Erythroblast (primary cell): Measurements from ENCODE around the gene WFDC5.

Experiments
- DNase-seq, 2 experiments: peaks; one replicate each; lab custom pipeline; 2025; lab: John Stamatoyannopoulos, UW
- GATA1 ChIP-seq: IDR thresholded peaks from 2 replicates; pipeline ENCODE4 v1.6.1; 2011; ENCODE audit warnings: low read depth, mild to moderate bottlenecking, control low read depth, low read length, moderate library complexity
- POLR2A ChIP-seq: IDR thresholded peaks from 2 replicates; pipeline ENCODE4 v1.6.1; 2011; ENCODE audit warnings: mild to moderate bottlenecking, low read length

The WFDC5 gene

DNA sequence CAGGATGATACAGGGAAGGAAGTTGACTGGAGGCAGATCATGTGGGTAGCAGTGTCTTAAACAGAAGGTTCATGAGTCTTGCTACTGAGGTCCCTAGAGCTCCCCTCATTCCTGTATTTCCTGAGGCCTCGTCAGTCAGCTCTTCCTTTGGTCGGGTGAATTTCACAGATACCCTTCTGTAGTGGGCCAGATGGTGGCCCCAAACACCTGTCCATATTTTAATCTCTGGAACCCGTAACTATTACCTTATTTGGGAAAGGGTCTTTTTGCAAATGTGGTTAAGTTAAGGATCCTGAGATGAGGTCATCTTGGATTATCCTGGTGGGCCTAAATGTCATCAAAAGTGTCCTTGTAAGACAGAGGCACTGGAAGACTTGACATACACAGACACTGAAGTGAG is 23.6 kb downstream of the WFDC5 start:
- DNase-seq: no peak
- TF ChIP-seq POLR2A: no peak
- no peak for TF ChIP-seq GATA1

DNA sequence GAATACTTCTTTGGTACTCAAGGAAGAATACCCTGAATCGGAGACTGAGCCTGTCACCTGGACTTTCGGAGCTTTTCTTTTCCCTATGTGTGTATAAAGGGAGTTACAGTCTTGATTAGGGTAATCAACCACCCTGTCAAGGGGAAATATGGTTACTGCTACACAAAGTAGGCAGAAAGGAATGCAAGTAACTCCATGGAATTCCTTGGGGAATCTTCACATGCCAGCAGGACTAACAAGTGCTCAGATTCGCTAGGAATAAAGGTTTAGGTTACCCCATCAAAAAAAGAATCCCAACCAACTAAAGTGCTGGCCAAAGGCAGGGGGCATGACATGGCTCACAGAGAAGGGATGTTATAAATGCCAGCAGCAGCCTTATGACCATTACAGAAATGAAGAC is 24.5 kb downstream of the WFDC5 start:
- DNase-seq: no peak
- TF ChIP-seq GATA1 (no peak), POLR2A (no peak)

DNA sequence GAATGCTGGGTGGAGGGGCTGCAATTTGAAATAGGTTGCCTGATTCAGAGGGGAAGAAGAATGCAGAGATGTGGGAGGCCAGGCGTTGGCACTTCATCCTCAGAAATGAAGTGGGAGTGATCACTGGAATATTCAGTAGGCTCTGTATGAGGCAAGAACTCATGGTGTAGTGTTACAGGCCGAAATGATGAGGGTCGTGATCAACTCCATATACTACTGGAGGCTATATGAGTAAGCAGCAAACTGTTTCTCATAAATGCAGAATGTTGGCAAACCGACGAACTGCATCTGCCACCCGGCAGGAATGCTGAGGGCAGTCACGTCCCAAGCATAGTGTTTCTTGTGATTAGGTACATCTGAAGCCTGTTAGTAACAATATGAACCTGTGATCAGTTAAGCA is 26.7 kb downstream of the WFDC5 start:
- no peak for TF ChIP-seq GATA1
- TF ChIP-seq POLR2A: no peak
- DNase-seq: no peak

DNA sequence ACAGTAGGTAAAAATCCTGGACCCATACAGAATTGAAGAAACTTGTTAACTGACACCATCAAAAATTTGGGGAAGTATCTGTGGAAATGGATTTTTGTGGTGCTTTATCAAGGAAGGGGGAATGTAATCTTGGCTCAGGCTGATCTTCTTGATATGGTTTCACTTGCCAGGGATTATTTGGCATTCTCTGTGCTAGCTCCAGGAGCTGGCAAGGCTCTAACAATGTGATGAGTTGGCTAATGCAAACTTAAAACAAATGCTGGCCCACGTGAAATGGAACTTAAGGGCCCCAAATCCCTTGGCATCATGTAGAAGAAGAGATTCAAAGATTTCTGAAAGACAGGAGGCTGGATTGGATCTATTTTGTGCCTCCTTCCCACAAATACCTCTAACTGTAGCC is 27.2 kb downstream of the WFDC5 start:
- no peak for TF ChIP-seq POLR2A
- TF ChIP-seq GATA1: no peak
- no peak for DNase-seq

DNA sequence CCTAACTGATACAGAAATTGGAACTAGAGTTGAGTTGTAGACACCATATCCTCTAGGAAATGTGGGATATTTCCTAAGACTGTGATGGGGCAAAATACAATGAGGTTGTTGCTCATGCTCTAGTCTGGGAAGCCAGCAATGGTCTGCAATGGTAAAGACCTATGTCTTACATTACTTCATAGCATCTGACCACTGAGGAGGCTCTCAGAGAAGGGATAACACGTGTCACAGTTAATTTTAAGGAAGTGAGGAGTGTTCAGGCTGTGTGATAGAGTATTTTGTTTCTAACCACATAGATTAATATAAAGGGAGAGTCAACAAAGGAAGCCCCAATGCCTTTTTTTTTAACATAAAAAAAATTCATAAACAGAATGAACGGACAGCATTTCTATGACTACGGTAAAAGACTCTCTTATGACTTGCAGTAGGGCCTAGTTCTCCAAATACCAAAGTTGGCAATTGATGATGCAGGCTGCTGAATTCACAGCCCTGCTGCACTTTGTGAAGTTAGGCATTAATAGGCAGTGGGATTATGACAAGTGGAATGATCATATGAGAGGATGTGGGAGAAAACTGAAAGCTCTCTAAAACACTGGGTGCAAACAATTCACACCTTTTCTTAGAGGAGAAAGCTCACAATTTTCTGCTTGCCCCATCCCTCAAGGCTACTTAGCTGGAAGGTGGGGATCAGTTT is 27.7 kb downstream of the WFDC5 start:
- TF ChIP-seq GATA1 (no peak), POLR2A (no peak)
- DNase-seq: no peak

DNA sequence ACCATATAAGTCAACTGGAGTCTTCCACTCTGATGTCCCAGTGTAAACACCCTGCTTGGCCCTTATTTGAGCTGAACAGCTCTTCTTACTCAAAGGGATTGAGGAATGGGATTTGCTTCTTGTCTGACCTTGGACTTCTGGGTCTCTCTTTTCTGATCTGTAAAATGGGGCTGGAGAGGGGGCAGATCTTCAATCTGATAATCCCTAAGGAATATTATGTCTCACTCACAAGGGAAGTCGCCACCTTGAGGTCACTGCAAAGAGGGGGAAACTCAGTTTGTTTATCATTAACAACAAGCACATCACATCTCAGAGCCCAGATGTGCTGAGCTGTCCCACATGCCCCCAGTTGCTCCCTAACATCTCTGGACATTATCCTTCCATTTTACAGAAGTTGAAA is 29.1 kb downstream of the WFDC5 start:
- DNase-seq: no peak
- TF ChIP-seq GATA1 (no peak), POLR2A (no peak)

DNA sequence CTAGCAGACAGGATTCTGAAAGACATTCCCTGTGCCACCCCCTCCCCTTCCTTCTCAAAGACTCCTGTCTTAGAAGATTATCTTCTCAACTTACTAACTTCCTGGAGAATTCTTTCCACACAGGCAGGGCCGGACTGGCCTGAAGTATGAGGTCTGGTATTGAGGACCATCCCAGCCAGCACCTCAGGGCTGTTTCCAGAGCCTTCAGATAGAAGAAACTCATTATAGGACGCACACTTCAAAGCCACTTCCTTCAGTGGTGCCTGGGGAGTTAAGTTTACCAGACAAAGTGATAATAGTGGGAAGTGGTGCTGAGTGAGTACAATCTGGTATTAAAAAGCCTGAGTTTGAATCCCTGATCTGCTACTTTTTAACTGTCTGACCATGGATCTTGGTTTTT is 29.7 kb downstream of the WFDC5 start:
- DNase-seq: no peak
- no peak for TF ChIP-seq GATA1

DNA sequence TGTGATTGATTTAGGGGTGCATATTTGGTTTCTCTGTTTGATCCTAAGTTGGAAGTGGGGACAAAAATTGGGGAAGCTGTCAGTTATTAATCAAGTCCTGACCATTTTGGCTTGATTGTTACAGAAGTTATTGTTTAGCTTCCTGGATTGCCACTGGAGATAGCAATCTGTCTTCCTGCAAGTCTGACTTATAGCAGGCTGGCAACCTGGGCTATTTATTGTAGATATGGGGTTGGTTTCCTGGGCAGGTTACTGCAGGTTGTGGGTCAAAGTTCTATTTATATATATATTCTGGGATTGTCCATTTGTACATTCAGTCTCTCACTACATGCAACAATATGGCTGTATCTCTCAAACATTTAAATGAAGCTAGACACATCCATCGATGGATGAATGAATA is 31.8 kb downstream of the WFDC5 start:
- no peak for DNase-seq
- TF ChIP-seq POLR2A (no peak), GATA1 (no peak)

DNA sequence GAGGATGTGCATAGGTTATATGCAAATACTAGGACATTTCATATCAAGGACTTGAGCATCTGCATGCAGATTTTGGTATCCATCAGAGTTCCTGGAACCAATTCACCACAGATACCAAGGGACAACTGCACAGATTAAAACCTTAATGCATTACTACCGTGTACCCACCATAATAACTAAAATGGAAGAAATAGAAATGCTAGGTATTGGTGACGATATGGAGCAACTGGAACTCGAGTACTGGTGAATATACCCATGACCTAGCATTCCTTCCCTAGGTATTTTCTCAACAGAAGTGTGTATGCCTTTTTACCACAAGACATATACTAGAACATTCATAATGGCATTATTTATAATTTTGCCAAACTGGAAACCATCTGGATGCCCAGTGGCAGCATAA is 32.5 kb downstream of the WFDC5 start:
- TF ChIP-seq GATA1: no peak
- DNase-seq: no peak

DNA sequence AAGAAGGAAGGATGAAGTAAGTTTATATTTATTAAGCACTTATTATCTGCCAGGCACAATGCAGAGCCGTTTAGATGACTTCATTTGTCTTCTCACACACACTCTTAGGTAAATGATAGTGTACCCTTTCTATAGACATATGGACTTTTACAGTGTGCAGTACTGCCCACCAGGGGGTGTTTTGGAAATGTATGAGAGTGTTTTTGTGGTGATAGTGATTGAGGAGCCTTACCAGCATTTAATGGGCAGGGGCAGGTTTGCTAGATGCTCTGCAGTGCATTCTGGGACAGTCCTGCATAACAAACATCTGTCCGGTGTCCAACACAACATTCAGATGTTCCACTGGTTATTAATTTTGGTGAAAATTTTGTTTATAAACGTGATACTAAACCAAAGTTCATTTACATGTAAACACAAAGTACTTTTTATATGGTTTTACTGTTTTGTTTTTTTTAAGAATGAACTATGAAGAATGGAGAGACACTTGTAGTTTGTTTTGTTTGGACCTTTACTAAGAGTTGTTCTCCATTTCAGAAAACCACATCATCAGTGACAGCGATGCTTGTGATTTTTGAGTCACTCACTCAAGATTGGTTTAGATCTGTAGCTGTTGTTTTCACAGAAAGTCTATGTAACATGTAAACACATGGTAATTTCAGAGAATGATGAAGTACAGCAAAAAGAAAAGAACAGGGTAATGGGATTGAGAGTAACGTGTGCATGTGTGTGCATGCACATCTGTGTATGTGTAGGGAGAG is 33.9 kb downstream of the WFDC5 start:
- TF ChIP-seq POLR2A (no peak), GATA1 (no peak)
- peak in 1 of 2 experiments; percentile 15 for DNase-seq

DNA sequence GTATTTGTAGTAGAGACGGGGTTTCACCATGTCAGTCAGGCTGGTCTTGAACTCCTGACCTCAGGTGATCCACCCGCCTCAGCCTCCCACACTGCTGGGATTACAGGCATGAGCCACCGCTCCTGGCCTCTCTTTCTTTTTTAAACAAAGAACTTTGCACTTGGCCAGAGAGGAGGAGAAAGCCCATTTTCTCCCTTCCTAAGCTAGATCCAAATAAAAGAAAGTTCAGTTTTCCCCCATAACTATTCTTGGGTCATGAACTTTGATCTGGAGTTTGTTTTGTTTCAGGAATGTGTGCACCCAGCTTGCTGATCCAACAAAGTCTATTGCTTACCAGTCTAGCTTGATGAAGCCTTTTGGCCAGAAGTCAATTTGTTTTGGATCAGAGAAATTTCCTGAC is 37.4 kb downstream of the WFDC5 start:
- no peak for DNase-seq
- TF ChIP-seq POLR2A: no peak
- TF ChIP-seq GATA1: no peak

DNA sequence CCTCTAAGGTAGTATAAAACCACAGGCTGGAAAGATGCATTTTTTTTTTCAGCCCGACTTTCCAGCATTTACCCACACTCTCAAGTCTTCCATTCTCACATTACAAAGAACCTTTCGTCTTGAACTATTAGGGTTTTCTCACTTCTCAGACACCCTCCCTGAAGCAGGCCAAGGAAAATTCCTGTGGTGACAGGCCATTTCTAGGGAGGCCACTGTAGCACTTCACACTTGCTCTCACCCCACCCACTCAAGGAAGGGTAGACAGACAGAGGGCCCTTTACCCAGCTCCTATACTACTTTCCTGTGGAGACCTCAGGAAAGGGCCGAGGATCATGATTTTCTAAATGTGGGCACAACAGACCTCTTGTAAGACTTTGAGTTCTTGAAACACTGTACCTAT is 41.8 kb downstream of the WFDC5 start:
- no peak for DNase-seq
- TF ChIP-seq POLR2A (no peak), GATA1 (no peak)

DNA sequence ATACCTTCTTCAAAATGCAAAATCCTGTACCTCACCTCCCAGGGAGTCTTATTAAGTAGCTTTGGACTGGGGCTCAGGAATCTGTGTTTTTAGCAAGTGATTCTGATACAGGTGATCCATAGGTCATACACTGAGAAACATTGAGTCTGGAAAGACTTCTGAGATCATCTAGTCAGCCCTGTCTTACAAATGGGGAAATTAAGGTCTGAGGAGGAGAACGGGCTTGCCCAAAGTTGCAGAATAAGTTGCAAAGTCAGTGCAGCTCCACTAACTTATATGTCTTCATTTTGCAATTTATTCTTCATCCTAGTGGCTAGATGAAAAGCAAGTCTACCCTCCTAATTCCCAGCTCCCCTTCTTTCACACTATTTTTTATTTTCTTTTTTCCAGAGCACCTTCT is 42.9 kb downstream of the WFDC5 start:
- no peak for TF ChIP-seq GATA1
- no peak for TF ChIP-seq POLR2A
- no peak for DNase-seq

DNA sequence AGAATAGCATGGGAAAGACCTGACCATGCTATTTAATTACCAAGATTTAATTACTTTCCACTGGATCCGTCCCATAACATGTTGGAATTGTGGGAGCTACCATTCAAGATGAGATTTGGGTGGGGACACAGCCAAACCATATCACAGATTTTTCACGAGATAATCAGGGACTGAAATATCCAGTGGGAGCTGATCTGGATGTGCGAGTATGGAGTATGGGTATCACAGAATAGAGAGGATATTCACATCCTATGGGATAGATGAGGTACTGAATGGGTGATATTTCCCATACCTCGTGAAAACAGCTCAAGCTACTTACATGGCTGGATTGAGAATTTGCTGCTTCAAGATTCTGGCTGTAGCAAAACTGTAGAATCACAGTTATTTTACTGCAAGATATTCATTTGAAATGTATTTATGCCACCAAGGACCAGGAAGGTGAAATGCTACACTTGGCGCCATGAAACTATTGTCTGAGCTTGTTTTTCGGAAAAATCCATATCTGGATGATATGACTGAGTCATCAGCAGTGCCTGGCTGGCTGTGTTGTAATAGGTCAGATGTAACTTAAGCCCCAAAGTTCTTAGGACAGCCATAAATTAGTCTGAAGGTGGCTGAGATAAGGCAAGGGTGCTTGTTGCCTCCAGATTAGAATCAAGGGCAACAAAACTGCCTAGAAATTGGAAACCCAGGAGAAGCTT is 43.9 kb downstream of the WFDC5 start:
- peak; percentile 12 to 37 for DNase-seq
- TF ChIP-seq POLR2A (no peak), GATA1 (no peak)
